Fibroblast of mammary gland (primary cell): ENCODE data around the gene ALDH1B1.

Experiments used
- DNase-seq: peaks from one replicate; pipeline ENCODE4 v3.0.0-alpha.2; 2010; ENCODE audit warnings: low read depth
- H3K4me3 ChIP-seq: 2 replicates; pipeline ENCODE4 v1.5.1; 2011; ENCODE audit warnings: low read depth, mild to moderate bottlenecking, low read length, moderate library complexity; ENCODE audit not compliant: control insufficient read depth
- CTCF ChIP-seq: conservative IDR thresholded peaks from 2 replicates; pipeline ENCODE4 v1.5.1; 2011; ENCODE audit warnings: low read depth, low read length, inconsistent platforms; ENCODE audit not compliant: control insufficient read depth, insufficient read depth

ALDH1B1 gene

GRCh38 chr9:38392235-38393127 lies at the start of gene ALDH1B1:
ALDH1B1 (plus strand) TSS chr9:38392702; CDS start chr9:38395749, 3,047 bp downstream.
- DNase-seq, result peak; percentile 79
- TF ChIP-seq CTCF, result peak; percentile 15

GRCh38 chr9:38343037-38343436 lies 49.5 kb upstream of the ALDH1B1 start:
- H3K4me3 ChIP-seq, result no peak overlapping the region
- TF ChIP-seq CTCF, result no peak
- DNase-seq, result no peak

More at GRCh38 chr9:38392235-38393127, at the start of gene ALDH1B1:
- peak within 1 kb of the TSS; percentile 86 for H3K4me3 ChIP-seq

GRCh38 chr9:38343552-38343951 lies 49.0 kb upstream of the ALDH1B1 start:
- no peak for DNase-seq
- H3K4me3 ChIP-seq, result no peak overlapping the region
- no peak for TF ChIP-seq CTCF

- TF ChIP-seq CTCF, result no peak
- H3K4me3 ChIP-seq, result no peak overlapping the region
- no peak for DNase-seq
Measured at GRCh38 chr9:38344566-38345324, 47.8 kb upstream of the ALDH1B1 start.

- TF ChIP-seq CTCF, result no peak
- DNase-seq, result no peak
- no peak overlapping the region for H3K4me3 ChIP-seq
Measured at GRCh38 chr9:38345851-38346755, 46.4 kb upstream of the ALDH1B1 start.

GRCh38 chr9:38346811-38347210 lies 45.7 kb upstream of the ALDH1B1 start:
- DNase-seq, result no peak

More at GRCh38 chr9:38346811-38347210, 45.7 kb upstream of the ALDH1B1 start:
- H3K4me3 ChIP-seq, result no peak overlapping the region
- TF ChIP-seq CTCF, result no peak
